T-helper 17 cell (primary cell): ENCODE measurements around the gene ELOVL1. TPM values are rescaled to one million over a fixed set of nuclear protein-coding genes. Genes with fewer than 3 reads are reported as not detected.

Experiments
- ATAC-seq: fragments of 150-1000 bp; cut with Tn5 transposase; 2 replicates; pipeline ENCODE4 v1.10.0; 2021; ENCODE audit warnings: mild to moderate bottlenecking, moderate library complexity
- DNase-seq, 3 donors: peaks; one replicate each; pipeline versions ENCODE4 v3.0.0 to v3.0.0-alpha.2; 2020 to 2021
- H3K9me3 ChIP-seq: one replicate; pipeline ENCODE4 v1.7.0; 2013; ENCODE audit warnings: low read length, mild to moderate bottlenecking; ENCODE audit not compliant: control insufficient read depth, poor library complexity, severe bottlenecking
- H3K27ac Mint-ChIP-seq: one replicate; pipeline ENCODE4 v1.8.0; 2022; ENCODE audit warnings: mild to moderate bottlenecking, moderate library complexity, mixed read lengths
- H3K27me3 Mint-ChIP-seq: one replicate; pipeline ENCODE4 v1.8.0; 2022; ENCODE audit warnings: mixed read lengths
- H3K36me3 Mint-ChIP-seq: one replicate; pipeline ENCODE4 v1.8.0; 2022; ENCODE audit warnings: low read depth, mixed read lengths
- H3K4me1 Mint-ChIP-seq: one replicate; pipeline ENCODE4 v1.8.0; 2022; ENCODE audit warnings: mild to moderate bottlenecking, mixed read lengths
- H3K4me3 Mint-ChIP-seq: one replicate; pipeline ENCODE4 v1.8.0; 2022; ENCODE audit warnings: mild to moderate bottlenecking, moderate library complexity, mixed read lengths
- total RNA-seq, 4 donors: library from RNA in 2 of 4; stranded (reverse) in 2 of 4; gene quantifications; one replicate each; pipeline ENCODE4 v1.2.3 and lab custom pipeline; 2022 to 2026

Gene ELOVL1
- total RNA-seq, 2 donors from 2014 or later, result 32.3 to 36.9 TPM

GRCh38 chr1:43324810-43325209 is 43.0 kb downstream of the ELOVL1 start:
- Mint-ChIP-seq H3K27me3 (no peaks in the 10 kb centered on the region), H3K4me3 (no peak overlapping the region), H3K27ac (no peak overlapping the region), H3K4me1 (no peaks in the 10 kb centered on the region), H3K36me3 (peaks cover 2% of the 10 kb centered on the region)
- H3K9me3 ChIP-seq, result no peaks in the 10 kb centered on the region
- no peak for ATAC-seq
- no peak for DNase-seq

GRCh38 chr1:43322506-43322905 is 45.3 kb downstream of the ELOVL1 start:
- no peaks in the 10 kb centered on the region for H3K9me3 ChIP-seq
- DNase-seq, result no peak
- no peak for ATAC-seq
- Mint-ChIP-seq H3K4me1 (no peaks in the 10 kb centered on the region), H3K27ac (no peak overlapping the region), H3K4me3 (no peak overlapping the region), H3K36me3 (peaks cover 2% of the 10 kb centered on the region), H3K27me3 (no peaks in the 10 kb centered on the region)

- no peaks in the 10 kb centered on the region for H3K9me3 ChIP-seq
- no peaks in the 10 kb centered on the region for H3K27me3 Mint-ChIP-seq
- no peak overlapping the region for H3K27ac Mint-ChIP-seq
- H3K36me3 Mint-ChIP-seq, result peaks cover 2% of the 10 kb centered on the region
- peaks cover 2% of the 10 kb centered on the region for H3K4me1 Mint-ChIP-seq
- ATAC-seq (no peak), DNase-seq (no peak)
- H3K4me3 Mint-ChIP-seq, result no peak overlapping the region
These were observed 46.4 kb downstream of the ELOVL1 start for GRCh38 chr1:43321331-43321891.

- Mint-ChIP-seq H3K36me3 (no peaks in the 10 kb centered on the region), H3K4me1 (peaks cover 2% of the 10 kb centered on the region), H3K4me3 (no peak overlapping the region), H3K27me3 (no peaks in the 10 kb centered on the region), H3K27ac (peak overlapping the region; percentile 61)
- no peaks in the 10 kb centered on the region for H3K9me3 ChIP-seq
- DNase-seq (no peak), ATAC-seq (no peak)
These were observed 48.0 kb downstream of the ELOVL1 start for GRCh38 chr1:43319766-43320165.

- no peak for ATAC-seq
- peaks cover 2% of the 10 kb centered on the region for H3K4me1 Mint-ChIP-seq
- no peaks in the 10 kb centered on the region for H3K9me3 ChIP-seq
- H3K36me3 Mint-ChIP-seq, result no peaks in the 10 kb centered on the region
- no peak for DNase-seq
- H3K27ac Mint-ChIP-seq, result no peak overlapping the region
- H3K4me3 Mint-ChIP-seq, result no peak overlapping the region
- no peaks in the 10 kb centered on the region for H3K27me3 Mint-ChIP-seq
These were observed 48.5 kb downstream of the ELOVL1 start for GRCh38 chr1:43319288-43319687.

GRCh38 chr1:43318831-43319230 is 49.0 kb downstream of the ELOVL1 start:
- Mint-ChIP-seq H3K27ac (no peak overlapping the region), H3K4me3 (no peak overlapping the region), H3K4me1 (peaks cover 2% of the 10 kb centered on the region), H3K36me3 (no peaks in the 10 kb centered on the region), H3K27me3 (no peaks in the 10 kb centered on the region)
- DNase-seq (no peak), ATAC-seq (no peak)
- H3K9me3 ChIP-seq, result no peaks in the 10 kb centered on the region

- Mint-ChIP-seq H3K36me3 (no peaks in the 10 kb centered on the region), H3K4me1 (peaks cover 2% of the 10 kb centered on the region), H3K27me3 (no peaks in the 10 kb centered on the region), H3K4me3 (no peak overlapping the region), H3K27ac (no peak overlapping the region)
- ATAC-seq, result no peak
- no peak for DNase-seq
- H3K9me3 ChIP-seq, result no peaks in the 10 kb centered on the region
These were observed 49.9 kb downstream of the ELOVL1 start for GRCh38 chr1:43317817-43318471.

GRCh38 chr1:43316738-43317520 is 50.9 kb downstream of the ELOVL1 start:
- DNase-seq (no peak), ATAC-seq (no peak)
- no peaks in the 10 kb centered on the region for H3K9me3 ChIP-seq
- Mint-ChIP-seq H3K36me3 (peaks cover 2% of the 10 kb centered on the region), H3K4me1 (peaks cover 6% of the 10 kb centered on the region), H3K27me3 (no peaks in the 10 kb centered on the region), H3K27ac (peak overlapping the region; percentile 24), H3K4me3 (no peak overlapping the region)

GRCh38 chr1:43315963-43316737 is 51.7 kb downstream of the ELOVL1 start:
- Mint-ChIP-seq H3K4me1 (peaks cover 8% of the 10 kb centered on the region), H3K36me3 (peaks cover 2% of the 10 kb centered on the region), H3K27ac (peak overlapping the region; percentile 24), H3K27me3 (no peaks in the 10 kb centered on the region), H3K4me3 (no peak overlapping the region)
- ATAC-seq (no peak), DNase-seq (no peak)
- H3K9me3 ChIP-seq, result no peaks in the 10 kb centered on the region

GRCh38 chr1:43315481-43315880 is 52.3 kb downstream of the ELOVL1 start:
- H3K36me3 Mint-ChIP-seq, result peaks cover 2% of the 10 kb centered on the region
- DNase-seq, result no peak
- H3K4me3 Mint-ChIP-seq, result no peak overlapping the region
- peak overlapping the region; percentile 24 for H3K27ac Mint-ChIP-seq
- no peaks in the 10 kb centered on the region for H3K27me3 Mint-ChIP-seq
- H3K9me3 ChIP-seq, result no peaks in the 10 kb centered on the region
- H3K4me1 Mint-ChIP-seq, result peaks cover 8% of the 10 kb centered on the region
- no peak for ATAC-seq

GRCh38 chr1:43314233-43314632 is 53.6 kb downstream of the ELOVL1 start:
- H3K36me3 Mint-ChIP-seq, result peaks cover 2% of the 10 kb centered on the region
- H3K9me3 ChIP-seq, result no peaks in the 10 kb centered on the region
- no peaks in the 10 kb centered on the region for H3K27me3 Mint-ChIP-seq
- no peak overlapping the region for H3K27ac Mint-ChIP-seq
- ATAC-seq (no peak), DNase-seq (no peak)
- H3K4me1 Mint-ChIP-seq, result peaks cover 13% of the 10 kb centered on the region
- no peak overlapping the region for H3K4me3 Mint-ChIP-seq

- H3K9me3 ChIP-seq, result no peaks in the 10 kb centered on the region
- Mint-ChIP-seq H3K27ac (no peak overlapping the region), H3K36me3 (peaks cover 2% of the 10 kb centered on the region), H3K4me3 (no peak overlapping the region), H3K27me3 (no peaks in the 10 kb centered on the region), H3K4me1 (peaks cover 13% of the 10 kb centered on the region)
- DNase-seq, result no peak
- no peak for ATAC-seq
These were observed 54.0 kb downstream of the ELOVL1 start for GRCh38 chr1:43313771-43314170.
